ENCODE measurements around the gene OR6A2. TPM values are rescaled to one million over a fixed set of nuclear protein-coding genes. Genes with fewer than 3 reads are reported as not detected.

OR6A2 gene
- total RNA-seq, 1 donor: 0.27 TPM

- H3K4me3 ChIP-seq (ENCODE audit: low read depth, low read length): no peak overlapping the region
- no peak for TF ChIP-seq CTCF (IDR thresholded peaks at IDR 0.05; ENCODE audit: insufficient read depth, low read length)
- DNase-seq (ENCODE audit: low read depth): no peak
Observed at GRCh38 chr11:6828103-6828502, 28.6 kb upstream of the OR6A2 start.

GRCh38 chr11:6825231-6825744, 25.8 kb upstream of the OR6A2 start:
- no peak overlapping the region for H3K4me3 ChIP-seq (ENCODE audit: low read depth, low read length)
- no peak for TF ChIP-seq CTCF (IDR thresholded peaks at IDR 0.05; ENCODE audit: insufficient read depth, low read length)
- no peak for DNase-seq (ENCODE audit: low read depth)

GRCh38 chr11:6824136-6824823, 24.8 kb upstream of the OR6A2 start:
- H3K4me3 ChIP-seq (ENCODE audit: low read depth, low read length): no peak overlapping the region
- TF ChIP-seq CTCF (IDR thresholded peaks at IDR 0.05; ENCODE audit: insufficient read depth, low read length): no peak
- DNase-seq (ENCODE audit: low read depth): no peak

- DNase-seq (ENCODE audit: low read depth): no peak
- no peak overlapping the region for H3K4me3 ChIP-seq (ENCODE audit: low read depth, low read length)
- TF ChIP-seq CTCF (IDR thresholded peaks at IDR 0.05; ENCODE audit: insufficient read depth, low read length): no peak
Observed at GRCh38 chr11:6818967-6819366, 19.5 kb upstream of the OR6A2 start.

GRCh38 chr11:6817694-6818093, 18.2 kb upstream of the OR6A2 start:
- TF ChIP-seq CTCF (IDR thresholded peaks at IDR 0.05; ENCODE audit: insufficient read depth, low read length): no peak
- DNase-seq (ENCODE audit: low read depth): peak; percentile 10

GRCh38 chr11:6813656-6814055, 14.2 kb upstream of the OR6A2 start:
- DNase-seq (ENCODE audit: low read depth): no peak
- TF ChIP-seq CTCF (IDR thresholded peaks at IDR 0.05; ENCODE audit: insufficient read depth, low read length): no peak

More at GRCh38 chr11:6817694-6818093, 18.2 kb upstream of the OR6A2 start:
- H3K4me3 ChIP-seq (ENCODE audit: low read depth, low read length): no peak overlapping the region

More at GRCh38 chr11:6813656-6814055, 14.2 kb upstream of the OR6A2 start:
- H3K4me3 ChIP-seq (ENCODE audit: low read depth, low read length): no peak overlapping the region
